HuH-7.5 (cell line): ENCODE data around the gene LRIT3.
"Not testable (repeated sequence)": the region's sequence is repeated elsewhere in the genome, so short reads cannot be mapped to it uniquely, and the experiment has no call there.

Source experiments
- DNase-seq: peaks from one replicate; pipeline ENCODE4 v3.0.0; 2011; ENCODE audit warnings: low spot score

The LRIT3 gene

GRCh38 chr4:109859426-109860300, 11.8 kb downstream of the LRIT3 start:
- DNase-seq, result not testable (repeated sequence)

- no peak for DNase-seq
Observed at GRCh38 chr4:109861271-109861670, 13.4 kb downstream of the LRIT3 start.

- no peak for DNase-seq
Observed at GRCh38 chr4:109861916-109862511, 14.1 kb downstream of the LRIT3 start.

- no peak for DNase-seq
Observed at GRCh38 chr4:109864134-109864533, 16.2 kb downstream of the LRIT3 start.

GRCh38 chr4:109870061-109870460, 22.2 kb downstream of the LRIT3 start:
- no peak for DNase-seq

GRCh38 chr4:109872065-109872464, 24.2 kb downstream of the LRIT3 start:
- no peak for DNase-seq

GRCh38 chr4:109872950-109873656, 25.2 kb downstream of the LRIT3 start:
- DNase-seq, result no peak

GRCh38 chr4:109873791-109874514, 26.0 kb downstream of the LRIT3 start:
- DNase-seq, result no peak

- no peak for DNase-seq
Observed at GRCh38 chr4:109875106-109875505, 27.2 kb downstream of the LRIT3 start.

- DNase-seq, result not testable (repeated sequence)
Observed at GRCh38 chr4:109875553-109875952, 27.6 kb downstream of the LRIT3 start.

GRCh38 chr4:109876634-109877265, 28.8 kb downstream of the LRIT3 start:
- DNase-seq, result no peak

GRCh38 chr4:109877400-109877799, 29.5 kb downstream of the LRIT3 start:
- DNase-seq, result no peak

- no peak for DNase-seq
Observed at GRCh38 chr4:109878355-109878754, 30.4 kb downstream of the LRIT3 start.

GRCh38 chr4:109879081-109879480, 31.2 kb downstream of the LRIT3 start:
- no peak for DNase-seq

- no peak for DNase-seq
Observed at GRCh38 chr4:109879636-109880314, 31.9 kb downstream of the LRIT3 start.

GRCh38 chr4:109886303-109886702, 38.4 kb downstream of the LRIT3 start:
- DNase-seq, result no peak

GRCh38 chr4:109887071-109887470, 39.2 kb downstream of the LRIT3 start:
- DNase-seq, result no peak

GRCh38 chr4:109890076-109890475, 42.2 kb downstream of the LRIT3 start:
- DNase-seq, result no peak

- DNase-seq, result no peak
Observed at GRCh38 chr4:109902559-109903251, 54.8 kb downstream of the LRIT3 start.

GRCh38 chr4:109908731-109909130, 60.8 kb downstream of the LRIT3 start:
- DNase-seq, result no peak

- DNase-seq, result peak; percentile 7
Observed at GRCh38 chr4:109910256-109910655, 62.3 kb downstream of the LRIT3 start.
